AG10803 (cell line): ENCODE data around the gene KLHL24.
"Not testable (repeated sequence)": the region's sequence is repeated elsewhere in the genome, so short reads cannot be mapped to it uniquely, and the experiment has no call there.

Source experiments
- DNase-seq: peaks from one replicate; pipeline ENCODE4 v3.0.0; 2010; ENCODE audit warnings: low read depth
- H3K4me3 ChIP-seq: 2 replicates; pipeline ENCODE4 v1.5.1; 2011; ENCODE audit warnings: mild to moderate bottlenecking, low read length, control low read depth
- CTCF ChIP-seq: conservative IDR thresholded peaks from 2 replicates; pipeline ENCODE4 v1.5.1; 2011; ENCODE audit warnings: mild to moderate bottlenecking, low read length, control low read depth, inconsistent platforms

The KLHL24 gene

GRCh38 chr3:183653209-183654064 lies 18.0 kb downstream of the KLHL24 start:
- H3K4me3 ChIP-seq, result no peak overlapping the region
- no peak for TF ChIP-seq CTCF
- DNase-seq, result no peak

GRCh38 chr3:183654727-183655126 lies 19.3 kb downstream of the KLHL24 start:
- no peak overlapping the region for H3K4me3 ChIP-seq
- no peak for TF ChIP-seq CTCF
- no peak for DNase-seq

GRCh38 chr3:183662099-183662498 lies 26.7 kb downstream of the KLHL24 start:
- no peak for TF ChIP-seq CTCF
- DNase-seq, result no peak
- no peak overlapping the region for H3K4me3 ChIP-seq

GRCh38 chr3:183664913-183665381 lies 29.5 kb downstream of the KLHL24 start:
- no peak for TF ChIP-seq CTCF
- DNase-seq, result peak; percentile 92
- no peak overlapping the region for H3K4me3 ChIP-seq

- H3K4me3 ChIP-seq, result no peak overlapping the region
- TF ChIP-seq CTCF, result no peak
- DNase-seq, result no peak
These were observed 44.6 kb downstream of the KLHL24 start for GRCh38 chr3:183680061-183680460.

GRCh38 chr3:183687705-183688104 lies 52.3 kb downstream of the KLHL24 start:
- no peak overlapping the region for H3K4me3 ChIP-seq
- no peak for DNase-seq
- no peak for TF ChIP-seq CTCF

- DNase-seq, result peak; percentile 27
- TF ChIP-seq CTCF, result no peak
- no peak overlapping the region for H3K4me3 ChIP-seq
These were observed 53.5 kb downstream of the KLHL24 start for GRCh38 chr3:183688874-183689273.

- DNase-seq, H3K4me3 ChIP-seq: not testable (repeated sequence)
These were observed 54.2 kb downstream of the KLHL24 start for GRCh38 chr3:183689621-183690020.
